EL (cell line): Measurements from ENCODE around the gene TMEM248.
"Not testable (repeated sequence)": the region's sequence is repeated elsewhere in the genome, so short reads cannot be mapped to it uniquely, and the experiment has no call there.

Experiments
- DNase-seq: peaks from one replicate; pipeline ENCODE4 v3.0.0-alpha.2; 2016

Gene TMEM248

GRCh38 chr7:66952343-66953043 is 31.5 kb downstream of the TMEM248 start:
- DNase-seq: peak; percentile 96

GRCh38 chr7:66953044-66953427 is 32.0 kb downstream of the TMEM248 start:
- DNase-seq: no peak

GRCh38 chr7:66957595-66958290 is 36.7 kb downstream of the TMEM248 start:
- DNase-seq: no peak

GRCh38 chr7:66958538-66959350 is 37.7 kb downstream of the TMEM248 start:
- DNase-seq: no peak

GRCh38 chr7:66960192-66960591 is 39.2 kb downstream of the TMEM248 start:
- DNase-seq: no peak

GRCh38 chr7:66961096-66961495 is 40.1 kb downstream of the TMEM248 start:
- DNase-seq: no peak

- peak; percentile 45 for DNase-seq
Measured at GRCh38 chr7:66964411-66964810, 43.4 kb downstream of the TMEM248 start.

- DNase-seq: no peak
Measured at GRCh38 chr7:66967029-66967428, 46.0 kb downstream of the TMEM248 start.

- DNase-seq: not testable (repeated sequence)
Measured at GRCh38 chr7:66969001-66969400, 48.0 kb downstream of the TMEM248 start.

GRCh38 chr7:66970310-66970709 is 49.3 kb downstream of the TMEM248 start:
- DNase-seq: no peak

- no peak for DNase-seq
Measured at GRCh38 chr7:66974986-66975590, 54.1 kb downstream of the TMEM248 start.

- not testable (repeated sequence) for DNase-seq
Measured at GRCh38 chr7:66978312-66978711, 57.3 kb downstream of the TMEM248 start.

- not testable (repeated sequence) for DNase-seq
Measured at GRCh38 chr7:66979013-66979412, 58.0 kb downstream of the TMEM248 start.

GRCh38 chr7:66980336-66980735 is 59.3 kb downstream of the TMEM248 start:
- DNase-seq: not testable (repeated sequence)

- not testable (repeated sequence) for DNase-seq
Measured at GRCh38 chr7:66989552-66989951, 68.5 kb downstream of the TMEM248 start.

- not testable (repeated sequence) for DNase-seq
Measured at GRCh38 chr7:66994051-66994450, 73.0 kb downstream of the TMEM248 start.

- DNase-seq: peak; percentile 89
Measured at GRCh38 chr7:66994691-66995049, 73.6 kb downstream of the TMEM248 start.

- DNase-seq: peak; percentile 99
Measured at GRCh38 chr7:66995050-66995776, 74.2 kb downstream of the TMEM248 start, which contains the start of gene SBDS. TSS of gene SBDS (minus strand) at chr7:66995586. CDS start at chr7:66995417, 169 bp downstream.

GRCh38 chr7:66996444-66997191 is 75.6 kb downstream of the TMEM248 start, which contains the start of gene TYW1:
TSS of gene TYW1 (plus strand) at chr7:66996833. CDS start at chr7:66996979, 146 bp downstream.
- peak; percentile 98 for DNase-seq

- peak; percentile 39 for DNase-seq
Measured at GRCh38 chr7:67000601-67001258, 79.7 kb downstream of the TMEM248 start.

- DNase-seq: not testable (repeated sequence)
Measured at GRCh38 chr7:67004145-67004544, 83.1 kb downstream of the TMEM248 start.
